H1 (cell line): ENCODE data around the gene CD14. TPM values are rescaled to one million over a fixed set of nuclear protein-coding genes. Genes with fewer than 3 reads are reported as not detected.

ENCODE experiments used
- CHD7 ChIP-seq: fragments of 300-600 bp; sonication (generic); IDR thresholded peaks from 2 replicates; pipeline ENCODE4 v1.7.1; 2012; ENCODE audit warnings: low read length, moderate library complexity, mild to moderate bottlenecking, inconsistent platforms; ENCODE audit not compliant: insufficient replicate concordance
- CTCF ChIP-seq, 3 experiments: IDR thresholded peaks; 1 replicate in 2 of 3; 2 replicates in 1 of 3; pipeline versions ENCODE4 v1.5.1 to v1.6.1; 2011; ENCODE audit warnings: low read length in 3 of 3, mild to moderate bottlenecking in 3 of 3, inconsistent platforms in 2 of 3, low read depth in 1 of 3, moderate library complexity in 1 of 3; ENCODE audit not compliant: insufficient read depth in 1 of 3; ENCODE audit errors: control extremely low read depth in 1 of 3
- GABPA ChIP-seq: IDR thresholded peaks from 2 replicates; pipeline ENCODE4 v1.6.1; 2011; ENCODE audit warnings: mild to moderate bottlenecking, low read length, moderate library complexity, borderline replicate concordance; ENCODE audit not compliant: insufficient read depth
- NRF1 ChIP-seq: IDR thresholded peaks from 2 replicates; pipeline ENCODE4 v1.6.1; 2011; ENCODE audit warnings: mild to moderate bottlenecking, low read depth, low read length, improper control_type of control experiment
- POLR2A ChIP-seq, 2 experiments: IDR thresholded peaks; 1 replicate in 1 of 2; 2 replicates in 1 of 2; pipeline ENCODE4 v1.6.1; 2011; ENCODE audit warnings: low read depth in 2 of 2, low read length in 2 of 2, mild to moderate bottlenecking in 2 of 2; ENCODE audit errors: control extremely low read depth in 1 of 2
- RAD21 ChIP-seq, 2 experiments: IDR thresholded peaks in 1 of 2; conservative IDR thresholded peaks in 1 of 2; 2 replicates each; pipeline ENCODE4 v1.6.1; 2011; ENCODE audit warnings: low read depth in 2 of 2, low read length in 2 of 2, improper control_type of control experiment in 1 of 2, inconsistent platforms in 1 of 2, mild to moderate bottlenecking in 1 of 2, moderate library complexity in 1 of 2
- SIX5 ChIP-seq: IDR thresholded peaks from 2 replicates; pipeline ENCODE4 v1.6.1; 2011; ENCODE audit warnings: mild to moderate bottlenecking, low read depth, low read length
- TCF12 ChIP-seq: IDR thresholded peaks from 2 replicates; pipeline ENCODE4 v1.6.1; 2011; ENCODE audit warnings: low read depth, mild to moderate bottlenecking, low read length
- TEAD4 ChIP-seq: IDR thresholded peaks from 2 replicates; pipeline ENCODE4 v1.6.1; 2012; ENCODE audit warnings: low read depth, low read length, inconsistent platforms, mixed read lengths
- polyA plus RNA-seq, 7 experiments: library from polyadenylated mRNA; depleted of rRNA in 3 of 7; stranded (reverse) in 5 of 7; unstranded in 2 of 7; fragments of >200 nt in 5 of 7; fragments of 200-250 nt in 2 of 7; gene quantifications; 1 replicate in 5 of 7; 2 replicates in 1 of 7; 4 replicates in 1 of 7; pipeline versions ENCODE4 v1.2.1 to v1.2.3, GENCODE V29; 2011 to 2013; ENCODE audit warnings: missing spikeins in 2 of 7, mixed read lengths in 2 of 7
- total RNA-seq: library from RNA; stranded (reverse); fragmentation: NEBNext Ultra II Directional; extraction: Animal tissue kit (Norgen Biotek cat#: 25700); gene quantifications from 2 replicates; pipeline ENCODE4 v1.2.1, GENCODE V29; 2021

The CD14 gene
- total and polyA plus RNA-seq, 2 of the 8 experiments (the other 6 are each of a cell fraction or from before 2014, with no cell fraction given) = 0.15 TPM; not detected in 1

GRCh38 chr5:140678993-140679392, 46.0 kb upstream of the CD14 start (continued):
- TF ChIP-seq CHD7 = no peak
- no peak for TF ChIP-seq GABPA
- no peak for TF ChIP-seq TCF12
- TF ChIP-seq SIX5 = no peak
- no peak for TF ChIP-seq NRF1
- TF ChIP-seq CTCF (IDR thresholded peaks at IDR 0.05; ENCODE audit: control extremely low read depth in 1 of 3, insufficient read depth in 1 of 3, low read depth in 1 of 3, low read length in 3 of 3) = no peak
- no peak for TF ChIP-seq TEAD4
- no peak for TF ChIP-seq POLR2A (IDR thresholded peaks at IDR 0.05; ENCODE audit: control extremely low read depth in 1 of 2, low read depth in 2 of 2, low read length in 2 of 2)
- TF ChIP-seq RAD21 (IDR thresholded peaks at IDR 0.05 in 1 of 2, conservative IDR thresholded peaks at IDR 0.05 in 1 of 2; ENCODE audit: low read depth in 2 of 2, low read length in 2 of 2) = no peak
- TF ChIP-seq, all 59 proteins: peak for 0
